MCF 10A (cell line): ENCODE results near the gene EAPP. TPM values are rescaled to one million over a fixed set of nuclear protein-coding genes. Genes with fewer than 3 reads are reported as not detected.
"Not testable (repeated sequence)": the region's sequence is repeated elsewhere in the genome, so short reads cannot be mapped to it uniquely, and the experiment has no call there.

Experiments
- BruUV-seq: library from RNA; stranded (reverse); fragments of 400-500 nt; replicated peaks from 2 replicates; lab custom pipeline; 2021; lab: Mats Ljungman, UMichigan
- CTCF ChIA-PET: fragments of 300-600 bp; sonication (Branson Sonifier 250); formaldehyde crosslinking; extraction: SDS; loops from one replicate; lab custom pipeline; 2021; ENCODE audit warnings: antibody characterized with exemption, inconsistent platforms; lab: Yijun Ruan, JAX
- POLR2A ChIA-PET: fragments of 300-600, 350-650 bp; sonication (Branson Sonifier 250); formaldehyde crosslinking; extraction: SDS; loops from one replicate; lab custom pipeline; 2020; ENCODE audit warnings: antibody characterized with exemption, inconsistent platforms; lab: Yijun Ruan, JAX
- DNase-seq: peaks from one replicate; pipeline ENCODE4 v3.0.0-alpha.2; 2018; ENCODE audit not compliant: unreplicated experiment
- H3K27ac Mint-ChIP-seq: one replicate; pipeline ENCODE4 v1.8.0; 2022; ENCODE audit warnings: mild to moderate bottlenecking, low read depth, mixed read lengths; ENCODE audit not compliant: unreplicated experiment
- H3K27me3 Mint-ChIP-seq: one replicate; pipeline ENCODE4 v1.8.0; 2022; ENCODE audit warnings: mixed read lengths; ENCODE audit not compliant: insufficient read depth, unreplicated experiment
- H3K36me3 Mint-ChIP-seq: one replicate; pipeline ENCODE4 v1.8.0; 2022; ENCODE audit warnings: mild to moderate bottlenecking, moderate library complexity, mixed read lengths; ENCODE audit not compliant: insufficient read depth, unreplicated experiment
- H3K4me1 Mint-ChIP-seq: one replicate; pipeline ENCODE4 v1.8.0; 2022; ENCODE audit warnings: mixed read lengths; ENCODE audit not compliant: insufficient read depth, unreplicated experiment
- H3K4me3 Mint-ChIP-seq: one replicate; pipeline ENCODE4 v1.8.0; 2022; ENCODE audit warnings: mild to moderate bottlenecking, moderate library complexity, mixed read lengths; ENCODE audit not compliant: unreplicated experiment
- H3K9me3 Mint-ChIP-seq: one replicate; pipeline ENCODE4 v1.8.0; 2022; ENCODE audit warnings: mixed read lengths; ENCODE audit not compliant: unreplicated experiment
- intact Hi-C: fragments of 100-400 bp; cut with micrococcal nuclease; formaldehyde crosslinking; loops from 2 replicates; pipeline ENCODE4 v1.14.1; 2022
- total RNA-seq: library from RNA; stranded (reverse); gene quantifications from 2 replicates; pipeline ENCODE4 v1.2.3, GENCODE V29; 2022
- TF ChIP-seq, protein P1 (sequence below): fragments of 200-600 bp; IDR thresholded peaks from one replicate; pipeline ENCODE4 v1.8.0; 2022; ENCODE audit warnings: antibody characterized with exemption, mild to moderate bottlenecking; ENCODE audit not compliant: unreplicated experiment

EAPP gene
- total RNA-seq, 1 experiment from 2014 or later, result 38.9 TPM

GRCh38 chr14:34540181-34541059, 919 bp upstream of the EAPP start:
- H3K4me1 Mint-ChIP-seq, H3K27me3 Mint-ChIP-seq, CTCF ChIA-PET, DNase-seq, intact Hi-C loops, H3K9me3 Mint-ChIP-seq: not testable (repeated sequence)
- H3K27ac Mint-ChIP-seq, result peak overlapping the region; percentile 100
- BruUV-seq, result TSS peak; percentile 85
- H3K4me3 Mint-ChIP-seq, result peak overlapping the region; percentile 98
- peaks cover 29% of the 10 kb centered on the region for H3K36me3 Mint-ChIP-seq
- POLR2A ChIA-PET, result interaction anchor here (0.6 to 1.3 kb wide), 5 partner anchors 14 to 185 kb away, joined by 3 to 5 read pairs (median 3); no protein-coding TSS in a partner anchor

DNA sequence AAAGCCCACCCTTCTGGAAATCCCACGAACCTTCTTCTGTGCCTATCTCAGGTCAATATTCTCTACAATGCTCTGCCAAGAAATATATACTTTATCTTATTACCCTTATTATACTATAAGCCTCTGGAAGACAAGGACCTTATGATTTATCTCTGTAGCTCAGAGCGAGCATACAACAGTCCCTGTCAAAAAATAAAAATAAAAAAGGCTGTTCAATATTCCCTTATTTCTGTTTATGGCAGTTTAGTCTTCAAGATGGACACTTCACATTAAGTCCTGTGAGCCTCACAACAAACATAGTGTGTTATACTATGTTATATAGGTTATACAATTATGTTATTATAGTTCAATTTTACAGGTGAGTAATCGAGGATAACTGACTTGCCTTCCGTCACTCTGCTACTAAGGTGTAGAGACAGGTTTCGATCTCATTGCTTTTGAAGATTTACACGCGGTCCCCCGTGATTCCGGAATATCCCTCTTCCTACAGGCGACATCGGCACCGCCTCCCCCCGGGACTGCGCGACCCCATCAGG, 562 bp downstream of the EAPP start:
- intact Hi-C loops, result loop anchor here (5.0 kb wide), 1 partner anchor 207 kb away; no protein-coding TSS in a partner anchor
- Mint-ChIP-seq H3K4me3 (peak overlapping the region; percentile 98), H3K36me3 (peaks cover 44% of the 10 kb centered on the region), H3K4me1 (peaks cover 4% of the 10 kb centered on the region), H3K27me3 (no peaks in the 10 kb centered on the region), H3K9me3 (no peaks in the 10 kb centered on the region), H3K27ac (peak overlapping the region; percentile 100)
- no peak for DNase-seq
- CTCF ChIA-PET, result interaction anchor here (2.8 kb wide), 1 partner anchor 207 kb away, joined by 8 read pairs; no protein-coding TSS in a partner anchor
- TF ChIP-seq, protein P1, sequence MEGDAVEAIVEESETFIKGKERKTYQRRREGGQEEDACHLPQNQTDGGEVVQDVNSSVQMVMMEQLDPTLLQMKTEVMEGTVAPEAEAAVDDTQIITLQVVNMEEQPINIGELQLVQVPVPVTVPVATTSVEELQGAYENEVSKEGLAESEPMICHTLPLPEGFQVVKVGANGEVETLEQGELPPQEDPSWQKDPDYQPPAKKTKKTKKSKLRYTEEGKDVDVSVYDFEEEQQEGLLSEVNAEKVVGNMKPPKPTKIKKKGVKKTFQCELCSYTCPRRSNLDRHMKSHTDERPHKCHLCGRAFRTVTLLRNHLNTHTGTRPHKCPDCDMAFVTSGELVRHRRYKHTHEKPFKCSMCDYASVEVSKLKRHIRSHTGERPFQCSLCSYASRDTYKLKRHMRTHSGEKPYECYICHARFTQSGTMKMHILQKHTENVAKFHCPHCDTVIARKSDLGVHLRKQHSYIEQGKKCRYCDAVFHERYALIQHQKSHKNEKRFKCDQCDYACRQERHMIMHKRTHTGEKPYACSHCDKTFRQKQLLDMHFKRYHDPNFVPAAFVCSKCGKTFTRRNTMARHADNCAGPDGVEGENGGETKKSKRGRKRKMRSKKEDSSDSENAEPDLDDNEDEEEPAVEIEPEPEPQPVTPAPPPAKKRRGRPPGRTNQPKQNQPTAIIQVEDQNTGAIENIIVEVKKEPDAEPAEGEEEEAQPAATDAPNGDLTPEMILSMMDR, result no peak
- POLR2A ChIA-PET, result interaction anchor here (0.7 to 3.4 kb wide), 10 partner anchors 9 to 208 kb away, joined by 3 to 14 read pairs (median 3); no protein-coding TSS in a partner anchor
- BruUV-seq, result TSS peak; percentile 74

- BruUV-seq, H3K9me3 Mint-ChIP-seq, H3K27ac Mint-ChIP-seq, H3K27me3 Mint-ChIP-seq, H3K4me1 Mint-ChIP-seq, DNase-seq: not testable (repeated sequence)
- intact Hi-C loops, result loop anchor here (5.0 kb wide), 1 partner anchor 206 kb away; no protein-coding TSS in a partner anchor
- H3K4me3 Mint-ChIP-seq, result peak overlapping the region; percentile 98
- ChIA-PET CTCF (interaction anchor here (0.7 to 2.8 kb wide), 4 partner anchors 14 to 212 kb away, joined by 3 to 8 read pairs (median 4); no protein-coding TSS in a partner anchor), POLR2A (interaction anchor here (0.6 to 3.4 kb wide), 10 partner anchors 16 to 207 kb away, joined by 3 to 14 read pairs (median 4); partner anchors contain the start of gene SPTSSA)
- peaks cover 52% of the 10 kb centered on the region for H3K36me3 Mint-ChIP-seq
These were observed 1.4 kb downstream of the EAPP start for GRCh38 chr14:34538096-34538495.

GRCh38 chr14:34537677-34538009, 1.9 kb downstream of the EAPP start:
- Mint-ChIP-seq H3K4me3 (peak overlapping the region; percentile 98), H3K4me1 (peaks cover 4% of the 10 kb centered on the region), H3K27ac (no peak overlapping the region), H3K27me3 (no peaks in the 10 kb centered on the region), H3K36me3 (peaks cover 57% of the 10 kb centered on the region), H3K9me3 (no peaks in the 10 kb centered on the region)
- BruUV-seq, result no TSS peak
- ChIA-PET POLR2A (interaction anchor here (1.2 to 3.4 kb wide), 6 partner anchors 17 to 206 kb away, joined by 3 to 14 read pairs (median 5); partner anchors contain the start of gene SPTSSA), CTCF (interaction anchor here (0.7 to 2.8 kb wide), 4 partner anchors 14 to 212 kb away, joined by 3 to 8 read pairs (median 4); no protein-coding TSS in a partner anchor)
- no peak for DNase-seq
- TF ChIP-seq, protein P1, result no peak
- intact Hi-C loops, result loop anchor here (5.0 kb wide), 1 partner anchor 205 kb away; no protein-coding TSS in a partner anchor
